ENCODE data around the gene RNF34.

RNF34 gene

DNA sequence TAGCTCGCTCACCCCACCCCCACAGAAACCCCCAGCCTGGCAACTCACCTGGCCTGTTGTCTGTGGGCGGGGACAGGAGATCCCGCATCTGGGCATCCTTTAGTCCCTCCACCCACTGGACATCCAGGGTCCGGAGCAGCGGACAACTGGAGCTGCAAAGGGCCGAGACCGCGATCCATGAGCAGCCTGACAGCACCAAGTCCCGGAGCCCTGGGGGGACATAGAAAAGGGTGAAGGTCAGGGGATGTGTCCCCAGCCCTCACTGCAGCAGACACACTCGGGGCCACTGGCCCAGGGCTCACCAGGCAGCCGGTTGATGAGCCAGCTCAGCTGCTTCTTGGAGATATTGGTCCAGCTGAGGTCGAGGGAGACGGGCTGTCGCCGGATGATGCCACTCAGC is 40.9 kb downstream of the RNF34 start:
- no peak for DNase-seq

DNA sequence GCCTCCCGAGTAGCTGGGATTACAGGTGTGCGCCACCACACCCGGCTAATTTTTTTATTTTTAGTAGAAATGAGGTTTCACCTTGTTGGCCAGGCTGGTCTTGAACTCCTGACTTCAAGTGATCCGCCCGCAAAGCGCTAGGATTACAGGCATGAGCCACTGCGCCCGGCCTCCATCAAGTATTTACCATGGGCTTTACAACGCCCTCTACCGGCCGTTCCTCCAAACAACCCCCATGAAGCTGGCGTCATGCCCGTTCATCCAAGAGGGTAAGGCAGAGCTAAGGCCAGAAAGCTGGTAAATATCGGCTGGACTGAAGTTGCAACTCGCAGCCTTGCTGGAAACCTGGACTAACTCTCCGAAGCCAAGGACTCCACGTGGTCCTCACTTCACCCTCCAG is 41.6 kb downstream of the RNF34 start:
- peak; percentile 53 for DNase-seq

DNA sequence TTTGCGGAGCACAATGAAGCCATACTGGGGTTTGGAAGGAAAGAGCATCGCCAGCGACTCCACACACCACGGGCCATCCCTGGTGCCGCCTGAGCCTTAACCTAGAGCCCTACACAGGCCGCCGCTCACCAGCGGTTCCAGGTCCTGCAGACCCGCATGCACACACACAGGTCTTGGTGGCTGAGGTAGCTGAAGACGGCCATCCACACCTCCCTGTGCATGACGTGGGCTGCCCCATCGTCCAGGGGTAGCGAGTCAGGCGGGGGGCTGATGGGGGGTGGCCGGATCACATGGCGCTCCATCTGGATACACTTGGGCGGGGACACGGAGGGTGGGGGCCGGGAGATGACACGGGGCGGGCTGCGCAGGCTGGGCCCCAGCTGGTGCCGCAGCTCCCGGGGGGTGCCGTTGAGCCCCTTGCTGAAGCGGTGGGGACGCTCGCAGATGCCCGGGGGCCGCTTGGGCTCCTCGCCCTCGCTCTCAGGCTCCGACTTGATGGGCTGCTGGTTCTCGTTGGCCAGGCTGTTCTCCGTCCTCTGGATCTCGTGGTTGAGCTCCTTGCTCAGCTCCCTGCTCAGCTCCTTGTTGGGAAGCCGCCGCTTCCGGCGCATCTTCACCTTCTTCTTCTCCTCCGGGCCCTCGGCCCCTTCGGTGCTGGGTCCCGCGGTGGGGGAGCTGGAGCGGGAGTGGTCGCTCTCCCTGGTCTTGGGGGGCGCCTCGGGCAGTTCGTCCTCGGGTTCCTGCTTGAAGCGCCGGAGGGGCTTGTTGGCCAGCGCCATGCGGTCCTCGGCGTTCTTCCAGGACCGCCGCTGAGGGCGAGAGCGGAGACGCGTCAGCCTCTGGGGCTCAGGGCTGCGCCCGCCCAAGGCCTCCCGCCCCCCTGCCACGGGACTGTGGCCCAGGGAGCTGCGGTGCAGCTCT is 42.4 kb downstream of the RNF34 start:
- peak; percentile 57 for DNase-seq

DNA sequence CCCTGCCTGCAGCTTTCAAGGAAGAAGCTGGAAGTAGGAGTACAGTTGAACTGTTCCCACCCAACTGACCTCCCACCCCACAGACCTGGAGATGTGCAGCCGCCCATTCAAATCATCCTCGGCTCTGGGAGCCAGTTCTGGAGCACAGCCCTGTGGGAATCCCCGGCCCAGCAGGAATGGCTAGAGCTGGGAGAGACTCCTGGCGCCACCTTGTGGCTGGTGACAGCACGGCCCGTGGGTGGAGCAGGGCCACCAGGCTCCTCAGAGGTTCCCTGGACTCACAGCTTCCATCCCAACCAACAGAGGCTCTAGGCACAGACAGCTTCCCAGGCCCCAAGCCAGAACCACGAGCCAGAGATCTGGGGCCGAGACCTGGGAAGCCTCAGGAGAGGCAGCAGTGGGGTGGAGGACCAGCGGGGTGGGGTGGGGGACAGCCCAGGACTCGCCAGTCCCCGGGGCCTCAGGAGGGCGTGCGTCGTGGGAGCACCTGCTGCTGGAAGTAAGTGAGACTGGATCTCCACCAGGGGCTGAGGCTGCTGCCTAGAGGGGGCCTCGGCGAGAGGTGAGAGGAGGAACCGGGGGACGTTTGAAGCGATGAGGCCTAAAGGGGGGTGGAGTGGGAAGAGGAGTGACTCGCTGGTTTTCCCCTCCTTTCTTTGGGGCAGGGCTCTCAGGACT is 43.4 kb downstream of the RNF34 start:
- peak; percentile 88 for DNase-seq

DNA sequence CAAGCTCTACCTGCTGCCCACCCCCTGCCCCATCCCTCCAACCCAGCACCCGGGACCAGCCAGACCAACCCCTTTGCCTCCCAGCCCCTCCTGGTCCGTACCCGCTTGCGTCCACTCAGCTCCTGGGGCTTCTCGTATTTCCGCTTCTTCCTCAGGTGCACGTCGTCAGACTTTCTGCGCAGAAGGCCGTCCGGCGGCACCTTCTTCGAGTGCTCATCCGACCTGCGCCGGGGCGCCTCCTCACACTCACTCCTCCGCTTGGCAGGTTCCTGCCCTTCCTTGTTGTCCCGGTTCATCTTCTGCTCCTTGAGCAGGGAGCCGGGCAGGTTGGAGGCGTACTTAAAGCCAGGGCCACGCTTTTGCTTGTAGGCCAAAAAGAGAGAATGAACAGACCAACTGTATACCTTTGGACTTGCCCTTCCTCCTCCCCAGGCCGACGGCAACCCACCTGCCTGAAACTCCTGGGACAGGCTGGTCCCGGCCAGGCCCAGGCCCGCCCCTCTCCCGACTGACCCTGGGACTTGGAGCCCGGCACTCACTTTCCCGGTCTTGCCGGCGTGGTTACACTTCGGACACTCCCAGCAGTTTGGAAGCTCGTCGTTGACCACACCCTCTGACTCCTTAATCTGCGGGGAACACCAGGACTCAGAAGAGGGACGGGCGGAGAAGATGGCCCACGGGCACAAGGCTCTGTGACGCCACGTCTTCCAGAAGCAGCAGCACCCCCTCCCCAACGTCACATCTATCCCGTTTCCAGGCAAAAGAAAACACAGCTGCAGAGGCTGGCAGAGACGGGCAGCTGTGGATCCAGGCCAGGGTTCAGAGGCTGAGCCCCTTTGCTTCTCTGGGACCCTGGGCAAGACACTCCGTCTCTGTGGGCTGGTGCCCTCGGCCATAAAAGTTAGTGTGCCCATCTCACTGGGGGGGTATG is 44.3 kb downstream of the RNF34 start:
- DNase-seq: peak; percentile 54

DNA sequence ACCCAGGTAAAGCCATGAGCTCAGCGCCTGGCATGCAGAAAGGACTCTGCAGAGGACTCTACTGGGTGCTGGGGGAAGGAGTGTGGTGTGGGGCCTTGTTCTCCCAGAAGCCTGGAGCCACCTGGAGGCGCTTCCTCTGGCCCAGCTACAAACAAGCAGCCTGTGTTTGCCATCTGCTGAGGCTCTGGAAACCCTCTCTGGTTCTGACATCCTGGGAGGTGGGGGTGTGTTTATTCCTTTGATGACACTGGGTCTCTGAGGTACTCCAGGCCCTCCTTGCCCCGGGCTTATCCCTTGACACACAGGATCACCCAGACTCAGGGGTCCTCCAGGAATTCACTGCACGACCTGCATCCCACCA is 44.9 kb downstream of the RNF34 start:
- DNase-seq: peak; percentile 57

DNA sequence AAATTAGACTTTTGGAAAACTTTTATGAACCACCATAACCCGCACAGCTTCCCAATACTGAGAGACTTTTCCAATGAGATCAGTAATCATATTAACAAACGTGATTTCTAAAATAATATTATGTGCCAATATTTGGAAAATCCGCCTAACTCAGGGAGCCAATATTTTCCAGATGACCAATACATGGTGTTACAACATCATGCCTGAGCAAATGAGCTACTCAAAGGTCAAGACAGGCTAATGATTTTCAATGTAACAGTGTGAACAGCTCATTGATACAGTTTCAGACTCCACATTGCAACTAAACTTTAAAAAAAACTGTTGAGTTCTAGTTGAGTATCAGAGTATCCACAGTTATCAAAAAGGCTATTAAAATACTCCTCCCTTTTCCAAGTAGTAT is 46.8 kb downstream of the RNF34 start:
- no peak for DNase-seq

DNA sequence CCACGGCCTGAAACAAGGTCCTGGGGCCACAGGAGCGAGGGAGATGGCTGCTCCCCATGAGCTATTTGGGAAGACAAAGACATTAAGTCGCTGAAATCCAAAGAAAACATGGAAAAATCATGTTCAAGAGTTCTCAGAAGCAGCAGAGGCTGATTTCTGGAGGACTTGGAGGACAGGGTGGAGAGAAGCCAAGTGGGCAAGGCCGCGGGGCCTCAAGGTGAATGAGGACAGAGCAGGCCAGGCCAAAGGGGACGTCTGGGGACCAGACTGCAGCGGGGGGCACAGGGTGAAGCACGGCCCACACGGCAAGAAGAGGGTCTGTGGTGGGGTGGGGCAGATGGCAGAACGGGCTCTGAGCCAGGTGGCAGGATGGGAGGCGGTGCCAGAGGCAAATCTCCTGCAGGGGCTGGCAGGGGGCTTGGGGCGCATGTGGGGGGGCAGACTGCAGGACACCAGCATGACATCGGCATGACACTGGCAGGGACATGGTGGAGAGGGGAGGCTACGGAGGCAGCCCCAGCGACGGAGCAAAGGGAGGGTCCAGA is 48.9 kb downstream of the RNF34 start:
- no peak for DNase-seq

DNA sequence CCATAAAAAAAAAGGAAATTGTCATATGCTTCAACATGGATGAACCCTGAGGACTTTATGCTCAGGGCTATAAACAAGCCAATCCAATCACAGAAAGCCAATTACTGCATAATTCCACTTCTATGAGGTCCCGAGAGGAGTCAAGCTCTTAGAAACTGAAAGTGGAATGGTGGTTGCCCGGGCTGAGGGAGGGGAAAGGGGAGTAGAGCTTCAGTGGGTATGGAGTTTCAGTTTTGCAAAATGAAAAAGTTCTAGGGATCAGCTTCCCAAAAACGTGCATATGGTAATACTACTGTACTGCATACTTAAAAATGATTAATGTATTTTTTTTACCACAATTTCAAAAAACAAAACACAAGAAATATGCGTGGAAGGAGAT is 52.0 kb downstream of the RNF34 start:
- no peak for DNase-seq

DNA sequence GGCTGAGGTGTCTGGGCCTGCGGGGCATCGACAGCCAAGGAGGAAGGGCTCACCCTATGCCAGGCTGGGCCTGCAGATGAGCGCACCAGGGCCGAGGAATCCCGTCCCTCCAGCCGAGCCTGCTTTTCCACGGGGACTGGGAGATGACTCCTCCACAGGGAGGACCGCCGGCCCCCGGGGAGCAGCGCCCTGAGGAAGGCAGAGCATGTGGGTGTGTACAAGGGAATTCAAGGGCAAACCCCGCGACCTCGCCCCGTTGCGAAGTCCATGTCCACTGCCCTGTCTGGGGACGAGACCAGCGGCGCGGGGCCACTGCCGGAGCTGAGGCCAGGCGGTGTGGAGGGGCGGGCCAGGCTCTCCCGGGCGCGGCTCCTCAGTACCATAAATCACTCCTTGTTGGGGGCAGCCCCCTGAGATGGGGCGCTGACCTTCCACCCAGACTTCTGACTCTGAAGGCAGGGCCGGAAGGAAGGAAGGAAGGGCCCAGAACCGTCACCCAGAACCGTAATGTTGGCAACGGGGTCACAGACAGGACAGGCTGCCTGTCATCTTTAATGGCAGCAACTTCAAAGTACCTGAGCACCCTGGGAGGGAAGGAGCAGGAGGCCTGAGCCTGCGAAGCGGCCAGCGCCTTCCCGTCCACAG is 52.5 kb downstream of the RNF34 start:
- no peak for DNase-seq

DNA sequence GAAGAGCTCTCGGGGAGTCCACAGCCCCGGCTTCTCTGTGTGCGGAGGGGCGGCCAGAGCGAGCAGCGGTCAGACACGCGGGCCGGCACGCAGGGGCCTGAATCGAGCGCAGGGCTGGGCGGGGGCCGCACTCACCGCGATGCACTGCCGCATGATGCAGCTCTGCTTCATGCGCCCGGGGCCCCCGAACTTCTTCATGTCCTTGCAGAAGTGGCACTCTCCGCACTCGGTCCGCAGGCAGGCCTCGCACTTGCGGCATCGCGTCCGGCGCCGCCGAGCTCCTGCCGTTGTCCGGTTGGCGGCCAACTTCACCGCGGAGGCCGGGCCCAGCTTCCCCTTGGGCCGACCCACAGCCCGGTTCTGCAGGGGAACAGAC is 53.1 kb downstream of the RNF34 start:
- DNase-seq: no peak

DNA sequence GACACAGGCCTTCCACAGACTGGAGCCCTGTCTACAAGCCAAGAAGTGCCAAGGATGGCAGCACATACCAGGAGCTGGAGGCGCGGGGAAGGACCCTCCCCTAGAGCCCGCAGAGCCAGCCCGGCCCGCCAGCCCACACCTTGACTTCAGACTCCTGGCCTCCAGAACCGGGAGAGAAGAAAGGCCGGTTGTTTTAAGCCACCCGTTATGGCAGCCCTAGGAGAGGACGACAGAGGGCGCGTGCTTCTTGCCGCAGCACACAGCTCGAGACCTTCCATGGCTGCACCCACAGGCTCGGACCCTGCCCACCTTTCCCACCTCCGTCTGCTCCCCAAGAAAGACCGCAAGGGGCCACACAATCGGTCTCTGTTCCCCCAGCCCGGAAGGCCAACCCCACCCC is 53.7 kb downstream of the RNF34 start:
- DNase-seq: no peak

DNA sequence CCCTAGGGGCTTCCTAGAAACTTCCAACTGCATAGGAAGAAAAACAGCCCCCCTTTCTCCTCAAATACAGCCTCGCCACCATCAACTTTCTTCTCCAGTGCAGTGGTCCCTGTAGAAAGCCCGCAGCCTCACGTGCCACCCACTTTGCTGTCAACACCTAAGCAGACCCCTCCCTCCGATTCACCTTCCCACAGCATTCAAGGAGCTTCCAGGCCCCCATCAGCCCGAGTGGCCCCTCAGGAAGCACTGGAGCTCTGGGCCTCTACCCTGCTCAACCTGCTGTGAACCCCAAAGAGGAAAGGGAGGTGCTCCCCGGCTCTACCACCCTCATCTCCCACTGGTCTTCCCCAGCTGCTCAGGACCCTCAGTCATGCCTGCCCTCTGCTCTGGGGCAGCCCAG is 55.0 kb downstream of the RNF34 start:
- no peak for DNase-seq

DNA sequence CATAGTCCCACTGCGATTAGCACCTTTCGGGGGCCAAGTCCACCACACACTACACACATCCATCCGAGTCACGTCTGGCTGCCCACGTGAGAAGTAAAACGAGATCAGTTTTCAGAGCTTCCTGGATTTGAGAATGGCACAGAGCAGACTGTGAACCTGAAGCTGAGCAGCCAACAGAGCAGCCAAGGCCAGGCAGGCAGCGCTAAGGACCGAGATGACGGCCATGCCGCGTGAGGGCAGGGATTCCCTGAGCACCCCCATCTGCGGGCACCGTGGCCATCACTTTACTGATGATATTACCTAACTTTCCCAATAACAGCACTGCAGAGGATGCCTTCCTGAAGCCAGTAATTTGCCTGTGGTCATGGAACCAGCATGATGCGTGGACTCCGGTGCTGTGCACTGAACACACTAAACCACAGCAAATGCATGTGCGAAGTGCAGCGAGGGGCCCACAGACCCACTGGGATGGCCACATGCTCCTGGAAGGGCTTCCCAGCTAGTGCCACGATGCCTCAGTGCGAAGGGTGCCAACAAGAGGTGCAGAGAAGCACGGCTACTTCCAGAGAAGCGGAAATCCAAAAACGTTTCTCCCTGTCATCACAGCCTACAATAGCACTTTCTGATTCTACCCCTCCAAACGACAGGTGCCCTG is 56.0 kb downstream of the RNF34 start:
- no peak for DNase-seq

DNA sequence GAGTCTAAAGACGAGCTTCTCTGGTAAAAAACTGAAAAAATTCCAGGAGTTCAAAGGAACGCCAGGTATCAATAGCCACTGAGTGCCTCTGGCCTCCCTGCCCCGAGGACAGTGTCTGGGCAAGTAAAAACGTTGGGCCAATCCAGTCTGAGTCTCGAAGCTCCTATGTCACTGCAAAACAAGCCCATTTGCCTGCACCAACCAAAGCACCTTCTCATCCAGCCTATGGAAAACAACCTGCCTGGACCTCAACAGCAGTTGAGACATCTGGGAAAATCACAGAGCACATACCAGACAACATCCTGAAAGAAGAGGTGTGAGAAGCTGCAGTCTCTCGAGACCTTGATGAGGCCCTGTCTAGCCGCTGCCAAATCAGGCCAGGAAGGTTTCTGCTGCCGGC is 56.6 kb downstream of the RNF34 start:
- DNase-seq: no peak

DNA sequence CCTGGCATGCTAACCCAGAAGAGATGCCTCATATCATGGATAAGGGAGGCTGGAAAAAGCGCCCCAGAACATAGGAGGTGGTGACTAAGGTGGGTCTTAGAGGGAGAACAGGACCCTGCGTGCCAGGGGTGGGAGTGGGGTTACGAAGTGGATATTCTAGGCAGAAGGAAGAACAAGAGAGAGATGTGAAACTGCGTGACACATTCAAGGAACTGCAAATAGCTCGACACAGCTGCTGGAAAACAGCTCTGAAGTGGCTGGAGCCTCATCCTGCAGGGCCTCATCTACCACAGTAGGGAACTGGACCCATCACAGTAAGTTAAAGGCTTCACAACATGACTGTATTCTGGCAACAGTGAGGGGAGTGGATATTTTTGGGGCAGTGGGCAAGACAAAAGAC is 61.1 kb downstream of the RNF34 start:
- DNase-seq: no peak

DNA sequence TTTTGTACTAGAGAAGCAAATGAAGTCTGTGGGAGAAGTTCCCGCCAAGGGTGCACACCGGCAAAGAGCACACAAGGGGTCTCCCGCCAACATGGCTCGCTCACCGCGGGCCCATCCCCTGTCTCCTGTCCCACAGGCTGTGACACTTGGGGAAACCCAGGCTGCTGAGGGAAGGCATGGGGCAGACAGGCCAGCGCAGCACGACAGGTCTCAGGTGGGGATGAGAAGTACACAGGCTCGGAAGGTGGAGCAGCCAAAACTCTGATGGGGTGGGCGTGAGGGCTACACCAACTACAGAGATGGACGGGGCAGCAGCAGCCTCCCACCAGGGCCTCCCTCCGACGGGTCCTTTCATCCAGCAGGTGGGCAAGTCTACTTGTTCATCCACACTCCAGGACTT is 64.4 kb downstream of the RNF34 start:
- DNase-seq: no peak

DNA sequence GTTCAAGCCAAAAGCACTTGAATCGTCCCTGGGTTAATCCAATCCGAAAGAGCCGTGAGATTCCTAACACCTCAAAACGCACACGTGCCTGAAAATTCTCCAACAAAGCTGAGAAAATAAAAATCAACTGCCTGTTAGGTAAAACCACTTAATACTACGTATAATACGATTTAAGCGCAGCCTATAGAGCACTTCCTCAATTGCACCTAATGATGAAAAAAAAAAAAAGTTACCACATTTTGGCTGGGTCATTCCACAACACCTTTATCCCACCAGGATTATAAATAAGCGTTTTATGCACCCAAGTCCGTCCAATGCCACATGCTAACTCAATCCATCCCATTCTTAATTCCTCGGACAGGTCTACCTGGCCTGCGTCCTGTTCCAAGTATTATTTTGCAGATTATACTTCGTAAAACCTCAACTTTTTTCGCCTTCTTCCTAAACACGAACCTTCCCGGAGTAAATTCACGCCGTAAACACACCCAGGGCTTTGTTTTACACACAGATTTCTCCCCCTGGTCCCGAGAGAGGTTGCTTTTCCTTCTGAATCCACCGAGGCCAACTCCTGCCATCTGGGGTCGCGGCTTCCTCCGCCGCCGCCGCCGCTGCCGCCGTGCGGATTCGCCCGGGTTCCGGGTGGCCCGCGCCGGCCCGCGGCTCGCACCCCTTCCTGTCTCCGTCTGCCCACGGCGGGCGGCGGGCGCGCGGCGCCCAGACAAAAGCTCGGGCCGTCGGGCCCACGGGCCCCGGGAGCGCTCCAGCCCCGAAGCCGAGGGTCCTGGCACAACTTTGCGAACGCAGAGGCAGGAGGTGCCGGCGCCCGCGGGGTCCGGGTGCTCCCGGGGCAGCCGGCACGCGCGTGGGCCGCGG is 66.2 kb downstream of the RNF34 start:
- peak; percentile 83 for DNase-seq

DNA sequence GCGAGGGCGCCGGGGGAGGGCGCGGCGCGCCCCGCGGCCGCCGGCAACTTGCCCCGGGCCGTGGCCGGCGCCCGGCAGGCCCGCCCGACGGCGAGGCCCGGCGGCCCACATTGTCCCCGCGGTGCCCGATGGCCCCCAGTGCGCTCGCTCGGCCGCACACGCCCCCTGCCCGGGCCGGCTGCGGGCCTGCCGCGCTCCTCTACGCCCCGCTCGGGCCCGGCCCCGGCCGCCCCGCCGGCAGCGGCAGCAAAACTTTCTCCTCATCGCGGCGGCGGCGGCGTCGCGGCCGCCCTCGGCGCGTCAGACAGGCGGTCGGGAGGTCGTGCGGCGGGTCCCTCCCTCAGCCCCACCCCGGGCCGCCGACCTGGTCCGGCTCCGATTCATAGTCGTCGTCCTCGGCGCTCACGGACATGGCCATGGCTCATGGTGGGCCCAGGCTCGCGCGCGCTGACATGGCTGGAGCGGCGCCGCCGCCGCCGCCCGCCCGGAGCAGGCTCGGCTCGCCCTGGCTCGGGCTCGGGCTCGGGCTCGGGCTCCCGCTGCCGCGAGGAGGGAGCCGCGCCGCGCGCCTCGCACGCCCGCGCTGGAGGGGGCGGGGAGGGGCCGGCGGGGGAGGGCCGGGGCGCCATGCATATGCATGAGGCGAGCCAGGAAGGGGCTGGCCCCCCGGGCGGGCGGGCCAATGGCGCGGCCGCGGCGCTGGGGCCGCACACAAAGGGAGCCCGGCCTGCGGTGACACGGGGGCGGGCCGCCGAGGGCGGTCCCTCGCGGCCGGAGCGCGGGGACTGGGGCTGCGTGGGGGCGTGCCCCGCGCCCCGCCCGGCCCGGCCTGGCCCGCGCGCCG is 67.1 kb downstream of the RNF34 start:
- DNase-seq: peak; percentile 95

Data from activated effector memory CD4-positive, alpha-beta T cell treated with anti-CD3 and anti-CD28 coated beads, Interleukin-2, amount 50 U/mL, for 16 hours (primary cell).